Measurements from ENCODE around the gene PUS10. TPM values are rescaled to one million over a fixed set of nuclear protein-coding genes. Genes with fewer than 3 reads are reported as not detected.

PUS10 gene
- total and polyA plus RNA-seq, 11 donors: 1.9 to 6.5 (median 4.4) TPM

- intact Hi-C loops (cut with DNase I): no loop called here
- WGBS, 4 donors: 88 to 90% (median 89%) methylated on average over 4 of the region's 4 CpGs
- DNase-seq (no peak), ATAC-seq (no peak)
- no peaks in the 10 kb centered on the region for H3K9me3 ChIP-seq
- peaks cover 0 to 47% (median 5%) of the 10 kb centered on the region in 9 donors for H3K36me3 ChIP-seq
- H3K27me3 ChIP-seq: no peaks in the 10 kb centered on the region
- H3K4me1 ChIP-seq: no peaks in the 10 kb centered on the region
- H3K27ac ChIP-seq: no peak overlapping the region
- TF ChIP-seq, protein P1, sequence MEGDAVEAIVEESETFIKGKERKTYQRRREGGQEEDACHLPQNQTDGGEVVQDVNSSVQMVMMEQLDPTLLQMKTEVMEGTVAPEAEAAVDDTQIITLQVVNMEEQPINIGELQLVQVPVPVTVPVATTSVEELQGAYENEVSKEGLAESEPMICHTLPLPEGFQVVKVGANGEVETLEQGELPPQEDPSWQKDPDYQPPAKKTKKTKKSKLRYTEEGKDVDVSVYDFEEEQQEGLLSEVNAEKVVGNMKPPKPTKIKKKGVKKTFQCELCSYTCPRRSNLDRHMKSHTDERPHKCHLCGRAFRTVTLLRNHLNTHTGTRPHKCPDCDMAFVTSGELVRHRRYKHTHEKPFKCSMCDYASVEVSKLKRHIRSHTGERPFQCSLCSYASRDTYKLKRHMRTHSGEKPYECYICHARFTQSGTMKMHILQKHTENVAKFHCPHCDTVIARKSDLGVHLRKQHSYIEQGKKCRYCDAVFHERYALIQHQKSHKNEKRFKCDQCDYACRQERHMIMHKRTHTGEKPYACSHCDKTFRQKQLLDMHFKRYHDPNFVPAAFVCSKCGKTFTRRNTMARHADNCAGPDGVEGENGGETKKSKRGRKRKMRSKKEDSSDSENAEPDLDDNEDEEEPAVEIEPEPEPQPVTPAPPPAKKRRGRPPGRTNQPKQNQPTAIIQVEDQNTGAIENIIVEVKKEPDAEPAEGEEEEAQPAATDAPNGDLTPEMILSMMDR (IDR thresholded peaks at IDR 0.05): no peak
- TF ChIP-seq POLR2A (IDR thresholded peaks at IDR 0.05): no peak
- H3K4me3 ChIP-seq: no peak overlapping the region
Observed at GRCh38 chr2:60947056-60947455, 71.0 kb downstream of the PUS10 start.

DNA sequence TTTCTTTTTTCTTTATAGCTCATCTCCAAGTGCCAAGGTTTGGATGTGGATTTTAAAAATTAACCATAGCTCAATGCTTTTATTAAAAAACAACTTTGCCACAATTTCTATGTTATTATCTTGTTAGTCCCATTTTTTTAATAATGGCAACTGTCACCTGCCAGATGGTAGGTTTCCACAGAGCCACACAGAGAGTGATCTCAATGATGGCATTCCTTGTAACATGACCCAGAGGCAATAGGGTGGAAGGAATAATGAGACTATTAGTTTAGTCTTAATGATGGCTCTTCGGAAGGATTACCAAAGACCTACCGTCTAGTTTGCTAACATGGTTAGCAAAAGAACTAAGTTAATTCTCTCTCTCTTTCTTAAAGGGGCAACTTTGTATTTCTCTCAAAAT lies 72.7 kb downstream of the PUS10 start:
- H3K27ac ChIP-seq: no peak overlapping the region
- DNase-seq (no peak), ATAC-seq (no peak)
- no peaks in the 10 kb centered on the region for H3K4me1 ChIP-seq
- no peaks in the 10 kb centered on the region for H3K9me3 ChIP-seq
- H3K4me3 ChIP-seq: no peak overlapping the region
- no peak for TF ChIP-seq POLR2A (IDR thresholded peaks at IDR 0.05)
- TF ChIP-seq, protein P1 (IDR thresholded peaks at IDR 0.05): no peak
- peaks cover 0 to 44% (median 5%) of the 10 kb centered on the region in 9 donors for H3K36me3 ChIP-seq
- no peaks in the 10 kb centered on the region for H3K27me3 ChIP-seq
- WGBS, 4 donors: 89 to 96% (median 93%) methylated on average over 2 of the region's 2 CpGs
- intact Hi-C loops (cut with DNase I): no loop called here

DNA sequence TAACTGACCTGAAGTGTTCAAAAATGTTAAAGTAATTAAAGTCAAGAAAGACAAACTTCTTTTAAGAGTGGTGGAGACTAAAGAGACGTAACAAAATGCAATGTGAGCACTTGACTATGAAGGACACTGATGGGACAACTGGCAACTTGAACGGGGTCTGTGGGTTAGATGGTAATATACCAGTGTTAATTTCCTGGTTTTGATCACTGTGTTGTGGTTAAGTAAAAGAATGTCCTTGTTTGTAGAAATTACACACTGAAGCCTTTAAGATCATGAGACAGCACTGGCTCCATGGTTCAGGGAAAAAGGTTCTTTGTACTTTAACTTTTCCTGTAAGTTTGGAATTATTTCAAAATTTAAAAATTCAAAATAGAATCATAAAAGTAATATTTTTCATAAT lies 78.4 kb downstream of the PUS10 start:
- no peak for TF ChIP-seq POLR2A (IDR thresholded peaks at IDR 0.05)
- TF ChIP-seq, protein P1 (IDR thresholded peaks at IDR 0.05): no peak
- Histone ChIP-seq H3K4me3 (no peak overlapping the region), H3K27me3 (no peaks in the 10 kb centered on the region), H3K4me1 (peaks cover 0 to 1% (median 0%) of the 10 kb centered on the region in 12 donors), H3K9me3 (no peaks in the 10 kb centered on the region), H3K27ac (no peak overlapping the region), H3K36me3 (peaks cover 0 to 32% (median 14%) of the 10 kb centered on the region in 9 donors)
- intact Hi-C loops (cut with DNase I): no loop called here
- WGBS, 4 donors: 84 to 93% (median 89%) methylated on average over 2 of the region's 2 CpGs
- no peak for DNase-seq
- no peak for ATAC-seq

DNA sequence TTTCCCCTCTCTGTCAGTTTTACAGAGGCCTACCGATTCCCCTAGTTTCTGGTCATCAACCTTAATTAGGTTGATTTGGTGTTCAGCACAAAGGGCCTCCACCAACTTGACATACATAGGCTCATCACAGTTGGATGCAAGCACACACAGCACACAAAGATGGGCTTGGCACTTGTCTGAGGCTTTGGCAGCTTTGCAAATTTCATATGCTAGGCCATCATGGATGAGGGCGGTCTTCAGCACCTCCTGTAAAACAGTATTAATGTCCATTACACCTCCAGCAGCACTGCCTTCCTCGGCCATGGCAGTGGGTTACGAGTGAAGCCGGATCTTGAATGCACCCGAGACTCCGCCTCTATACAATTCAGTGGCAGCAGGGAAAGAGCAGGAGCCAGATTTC lies 79.8 kb downstream of the PUS10 start:
- intact Hi-C loops (cut with DNase I): no loop called here
- Histone ChIP-seq H3K4me3 (no peak overlapping the region), H3K27me3 (no peaks in the 10 kb centered on the region), H3K27ac (no peak overlapping the region), H3K36me3 (peaks cover 0 to 24% (median 8%) of the 10 kb centered on the region in 9 donors), H3K4me1 (peaks cover 0 to 14% (median 0%) of the 10 kb centered on the region in 12 donors), H3K9me3 (no peaks in the 10 kb centered on the region)
- 96 to 99% (median 99%) methylated on average over 7 of the region's 7 CpGs for WGBS, 4 donors
- DNase-seq (no peak), ATAC-seq (no peak)
- TF ChIP-seq POLR2A (IDR thresholded peaks at IDR 0.05): no peak
- TF ChIP-seq, protein P1 (IDR thresholded peaks at IDR 0.05): no peak
